ENCODE data around the gene GLOD5.
"Not testable (repeated sequence)": the region's sequence is repeated elsewhere in the genome, so short reads cannot be mapped to it uniquely, and the experiment has no call there.

Gene GLOD5

DNA sequence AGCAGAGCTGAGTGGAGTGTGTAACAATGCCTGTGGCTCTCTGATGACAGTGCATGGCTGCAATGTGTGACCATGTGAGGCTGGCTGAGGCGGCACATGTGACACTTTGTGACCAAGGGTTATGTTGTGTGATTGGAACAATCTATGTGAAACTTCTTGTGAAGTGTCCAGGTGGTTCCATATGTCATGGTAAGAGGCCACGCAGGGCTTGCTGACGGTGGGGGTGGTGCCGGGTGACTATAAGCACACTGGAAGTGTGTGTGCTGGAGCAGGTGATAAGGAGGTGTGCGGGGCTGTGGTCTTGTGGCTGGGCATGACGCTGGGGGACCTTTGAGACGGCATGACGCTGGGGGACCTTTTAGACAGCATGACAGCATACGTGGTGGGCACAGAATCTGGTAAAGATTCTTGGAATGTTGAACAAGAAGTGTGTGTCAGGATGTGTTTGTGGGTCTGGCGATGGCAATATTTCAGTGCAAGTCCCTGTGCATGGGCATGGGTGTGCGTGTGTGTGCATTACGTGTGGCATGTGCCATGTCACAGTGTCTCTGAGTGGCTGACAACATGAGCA is 32.9 kb downstream of the GLOD5 start:
- no peak for DNase-seq (ENCODE audit: low spot score)

DNA sequence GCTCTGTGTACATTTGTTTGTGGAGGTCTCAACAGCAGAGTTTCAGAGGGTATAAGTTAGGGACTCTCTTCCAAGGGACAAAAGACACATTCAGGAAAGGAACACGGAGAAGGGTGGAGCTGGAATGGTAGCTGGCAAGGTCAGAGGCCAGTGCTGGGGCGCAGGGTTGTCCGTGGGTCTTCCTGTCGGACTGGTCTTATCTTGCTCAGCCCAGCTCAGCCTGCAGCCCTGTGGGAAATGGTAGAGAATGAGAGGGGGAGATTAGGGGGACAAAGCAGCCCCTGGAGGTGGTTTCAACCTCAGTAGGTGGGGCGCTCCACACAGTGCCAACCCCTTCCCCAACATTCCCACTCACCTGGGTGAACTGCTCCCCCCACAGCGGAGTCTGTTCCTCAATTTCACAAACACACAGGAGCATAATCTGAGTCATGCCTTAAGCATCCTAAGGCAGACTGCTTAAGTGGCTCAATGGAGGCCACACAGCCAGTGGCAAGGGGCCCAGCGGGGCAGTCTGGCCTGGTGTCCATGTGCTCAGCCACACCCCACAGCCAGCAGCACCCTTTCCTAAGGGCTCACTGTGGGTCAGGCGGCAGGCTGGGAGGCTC is 33.5 kb downstream of the GLOD5 start:
- DNase-seq (ENCODE audit: low spot score): no peak

DNA sequence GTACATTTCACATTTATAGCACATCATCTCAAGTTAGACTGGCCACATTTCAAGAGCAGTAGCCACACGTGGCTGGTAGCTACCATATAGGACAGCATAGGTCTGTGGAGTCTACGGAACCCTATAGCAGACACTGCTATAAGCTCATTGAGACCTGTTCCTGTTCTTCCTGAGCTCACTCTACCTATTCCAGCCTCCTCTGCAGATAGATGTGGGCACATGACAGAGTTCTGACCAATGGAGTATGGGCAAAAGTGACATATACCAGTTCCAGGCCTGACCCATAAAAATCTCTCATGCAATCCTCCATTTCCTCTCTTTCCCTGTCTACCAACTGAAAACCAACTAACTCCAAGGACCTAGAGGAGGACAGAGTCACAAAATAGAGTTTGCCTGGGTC is 36.8 kb downstream of the GLOD5 start:
- DNase-seq (ENCODE audit: low spot score): no peak

DNA sequence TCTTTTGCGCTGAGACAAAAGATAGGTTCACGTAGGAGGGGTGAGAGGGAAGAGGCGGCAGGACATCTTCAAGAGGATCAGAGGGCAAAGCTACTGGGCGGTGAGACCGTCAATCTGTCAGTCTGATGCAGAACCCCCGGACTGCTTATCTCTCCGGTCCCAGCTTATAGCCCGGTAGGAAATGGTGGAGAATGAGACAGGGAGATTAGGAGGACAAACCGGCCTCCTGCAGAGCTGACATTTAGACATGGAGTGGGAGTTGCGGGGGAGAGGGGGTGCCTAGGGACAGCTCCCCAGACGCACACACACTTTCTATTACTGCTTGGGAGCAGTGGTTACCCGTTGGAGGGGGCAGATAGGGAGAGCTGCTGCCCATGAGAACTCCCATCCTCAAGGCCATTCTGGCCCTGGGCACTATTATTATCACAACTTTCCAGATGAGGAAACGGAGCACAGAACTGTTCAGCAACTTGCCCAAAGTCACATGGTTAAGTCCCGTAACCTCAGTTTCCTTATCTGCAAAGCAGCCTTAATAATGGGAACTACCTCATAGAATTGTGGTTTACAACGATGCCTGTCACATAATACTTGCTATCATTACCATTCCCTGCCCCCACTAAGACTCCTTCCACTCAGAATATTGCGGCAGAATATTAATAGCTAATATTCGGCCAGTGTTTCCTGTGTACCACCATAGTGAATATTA is 39.2 kb downstream of the GLOD5 start:
- peak; percentile 0 for DNase-seq (ENCODE audit: low spot score)

DNA sequence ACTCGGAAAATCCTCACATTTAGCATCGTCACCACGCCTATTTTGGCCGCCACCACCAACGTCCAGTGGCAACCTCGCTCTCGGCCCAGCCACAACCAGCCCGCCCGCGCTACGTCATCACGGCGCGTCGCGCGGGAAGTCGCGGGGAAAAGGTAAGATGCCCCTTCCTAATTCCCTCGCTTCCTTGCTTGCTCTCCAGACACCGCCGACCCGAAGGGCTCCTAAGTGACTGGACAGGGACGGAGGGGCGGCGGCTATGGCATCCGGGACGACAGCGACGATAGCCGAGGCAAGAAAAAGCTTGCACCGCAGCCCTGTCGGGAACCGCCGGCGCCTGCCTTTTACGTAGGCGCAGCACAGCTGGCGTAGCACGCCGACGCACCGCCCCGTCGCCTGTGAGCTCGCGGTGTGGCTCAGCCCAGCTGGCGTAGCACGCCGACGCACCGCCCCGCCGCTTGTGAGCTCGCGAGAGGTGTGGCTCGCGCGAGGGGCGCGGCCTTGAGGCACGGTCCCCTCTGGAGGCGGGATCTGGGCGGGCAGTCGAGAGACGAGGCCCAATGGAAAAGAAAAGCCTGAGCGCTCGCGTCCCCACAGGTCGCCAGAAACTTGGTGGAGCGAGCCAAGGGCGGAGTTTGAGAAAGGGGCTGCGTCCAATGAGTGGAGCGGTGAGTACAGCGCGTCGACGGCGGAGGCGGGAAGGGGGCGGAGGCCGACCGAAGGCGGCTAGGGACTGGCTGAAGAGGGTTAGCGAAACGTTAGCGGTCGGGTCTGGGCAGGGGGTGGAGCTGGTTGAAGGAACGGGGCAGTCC is 39.9 kb downstream of the GLOD5 start, which contains the start of gene HDAC6:
HDAC6 (plus strand) TSS at position 788 of the 809 bp plus-strand sequence. CDS start 626 bp downstream, outside the sequence.
- peak; percentile 88 for DNase-seq (ENCODE audit: low spot score)

DNA sequence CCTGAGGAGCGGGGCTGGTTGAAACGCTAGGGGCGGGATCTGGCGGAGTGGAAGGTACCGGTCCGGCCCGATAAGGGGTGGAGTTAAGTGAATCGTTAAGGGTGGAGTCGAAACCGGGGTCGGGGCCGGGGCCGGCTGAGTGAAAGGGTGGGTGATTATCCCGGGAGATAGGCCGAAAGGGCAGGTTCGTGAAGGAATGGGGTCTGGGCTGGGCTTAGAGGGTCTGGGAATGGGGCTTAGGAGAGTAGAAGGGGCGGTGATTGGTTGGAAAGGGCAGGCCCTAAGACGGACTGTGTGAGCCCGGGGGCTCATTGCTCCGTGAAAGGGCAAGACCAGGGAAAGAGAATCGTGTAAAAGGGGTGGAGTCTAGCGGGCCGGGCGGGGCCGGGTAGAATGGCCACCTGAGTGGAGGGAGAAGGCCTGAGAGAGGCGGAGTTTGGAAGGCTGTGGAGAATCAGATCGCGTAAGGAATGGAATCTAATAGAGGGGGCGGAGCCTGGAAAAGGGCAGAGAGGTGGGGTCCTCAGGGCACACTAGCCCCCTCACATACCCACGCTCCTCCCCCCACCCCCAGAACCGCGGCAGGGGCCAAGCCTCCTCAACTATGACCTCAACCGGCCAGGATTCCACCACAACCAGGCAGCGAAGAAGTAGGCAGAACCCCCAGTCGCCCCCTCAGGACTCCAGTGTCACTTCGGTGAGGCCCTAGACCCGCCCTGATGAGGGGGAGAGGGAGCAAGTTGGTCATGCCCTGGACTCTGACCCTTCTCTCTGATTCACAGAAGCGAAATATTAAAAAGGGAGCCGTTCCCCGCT is 40.8 kb downstream of the GLOD5 start:
- peak; percentile 33 for DNase-seq (ENCODE audit: low spot score)

DNA sequence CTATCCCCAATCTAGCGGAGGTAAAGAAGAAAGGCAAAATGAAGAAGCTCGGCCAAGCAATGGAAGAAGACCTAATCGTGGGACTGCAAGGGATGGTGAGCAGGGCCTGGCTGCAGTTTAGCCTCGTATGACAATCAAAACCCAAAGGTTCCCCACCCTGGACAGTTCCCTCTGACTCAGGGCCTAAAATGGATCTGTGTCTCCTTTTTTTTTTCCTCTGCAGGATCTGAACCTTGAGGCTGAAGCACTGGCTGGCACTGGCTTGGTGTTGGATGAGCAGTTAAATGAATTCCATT is 41.3 kb downstream of the GLOD5 start:
- DNase-seq (ENCODE audit: low spot score): no peak

DNA sequence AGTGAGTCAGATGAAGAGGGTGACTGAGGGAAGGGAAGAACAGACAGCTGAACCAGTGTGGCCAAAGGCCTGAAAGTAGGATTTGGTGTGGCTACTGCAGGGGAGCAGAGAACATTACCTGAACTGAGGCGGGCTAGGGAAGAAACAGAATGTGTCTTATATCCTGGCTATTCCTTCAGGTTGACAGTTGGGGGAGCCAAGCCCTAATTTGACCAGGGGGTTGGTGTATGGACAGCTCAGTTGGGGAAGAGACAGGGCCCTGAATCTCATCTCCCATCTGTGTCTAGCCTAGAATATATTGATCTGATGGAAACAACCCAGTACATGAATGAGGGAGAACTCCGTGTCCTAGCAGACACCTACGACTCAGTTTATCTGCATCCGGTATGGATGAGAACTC is 44.5 kb downstream of the GLOD5 start:
- DNase-seq (ENCODE audit: low spot score): no peak

DNA sequence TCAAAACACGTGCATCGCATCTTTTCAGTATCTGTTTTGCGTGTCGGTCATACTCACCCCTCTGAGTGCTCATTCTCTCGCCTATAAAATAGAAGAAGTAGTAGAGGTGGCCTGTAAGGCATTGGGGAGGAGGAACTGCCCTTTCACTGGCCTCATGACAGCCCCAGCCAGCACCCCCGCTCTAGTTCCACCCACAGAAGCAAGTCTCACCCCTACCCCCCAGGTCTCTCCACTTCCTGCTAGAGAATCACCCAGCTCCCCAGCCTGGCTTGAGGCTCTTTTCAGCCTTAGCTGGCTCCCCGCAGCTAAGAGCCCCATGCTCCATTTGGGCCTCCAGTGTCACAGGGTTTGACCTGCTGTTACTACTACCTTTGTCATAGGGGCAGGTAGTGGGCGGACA is 52.1 kb downstream of the GLOD5 start:
- DNase-seq (ENCODE audit: low spot score): no peak

DNA sequence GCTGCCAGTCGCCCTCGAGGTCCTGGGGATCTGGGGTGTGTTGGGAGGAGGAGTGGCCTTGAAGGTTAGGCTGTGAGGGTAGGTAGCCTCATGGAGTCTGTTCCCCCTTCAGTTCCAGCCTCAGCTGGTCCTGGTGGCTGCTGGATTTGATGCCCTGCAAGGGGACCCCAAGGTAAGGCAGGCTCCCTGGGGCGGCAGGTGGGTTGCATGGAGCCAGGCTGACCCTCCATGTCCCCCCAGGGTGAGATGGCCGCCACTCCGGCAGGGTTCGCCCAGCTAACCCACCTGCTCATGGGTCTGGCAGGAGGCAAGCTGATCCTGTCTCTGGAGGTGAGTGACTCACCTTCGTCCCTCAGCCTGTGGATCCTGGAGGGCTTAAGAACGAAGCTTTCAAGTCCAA is 53.2 kb downstream of the GLOD5 start:
- no peak for DNase-seq (ENCODE audit: low spot score)

DNA sequence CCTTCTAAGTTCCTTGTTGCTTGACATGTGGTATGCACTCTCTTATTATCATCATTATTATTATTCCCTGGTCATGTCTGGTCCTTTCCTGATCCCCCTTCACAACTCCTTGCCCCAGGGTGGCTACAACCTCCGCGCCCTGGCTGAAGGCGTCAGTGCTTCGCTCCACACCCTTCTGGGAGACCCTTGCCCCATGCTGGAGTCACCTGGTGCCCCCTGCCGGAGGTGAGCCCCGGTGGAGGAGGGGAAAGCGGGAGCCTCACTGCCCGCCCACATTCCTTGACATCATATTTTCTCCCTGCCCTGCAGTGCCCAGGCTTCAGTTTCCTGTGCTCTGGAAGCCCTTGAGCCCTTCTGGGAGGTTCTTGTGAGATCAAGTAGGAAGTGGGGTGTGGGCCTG is 53.7 kb downstream of the GLOD5 start:
- no peak for DNase-seq (ENCODE audit: low spot score)

DNA sequence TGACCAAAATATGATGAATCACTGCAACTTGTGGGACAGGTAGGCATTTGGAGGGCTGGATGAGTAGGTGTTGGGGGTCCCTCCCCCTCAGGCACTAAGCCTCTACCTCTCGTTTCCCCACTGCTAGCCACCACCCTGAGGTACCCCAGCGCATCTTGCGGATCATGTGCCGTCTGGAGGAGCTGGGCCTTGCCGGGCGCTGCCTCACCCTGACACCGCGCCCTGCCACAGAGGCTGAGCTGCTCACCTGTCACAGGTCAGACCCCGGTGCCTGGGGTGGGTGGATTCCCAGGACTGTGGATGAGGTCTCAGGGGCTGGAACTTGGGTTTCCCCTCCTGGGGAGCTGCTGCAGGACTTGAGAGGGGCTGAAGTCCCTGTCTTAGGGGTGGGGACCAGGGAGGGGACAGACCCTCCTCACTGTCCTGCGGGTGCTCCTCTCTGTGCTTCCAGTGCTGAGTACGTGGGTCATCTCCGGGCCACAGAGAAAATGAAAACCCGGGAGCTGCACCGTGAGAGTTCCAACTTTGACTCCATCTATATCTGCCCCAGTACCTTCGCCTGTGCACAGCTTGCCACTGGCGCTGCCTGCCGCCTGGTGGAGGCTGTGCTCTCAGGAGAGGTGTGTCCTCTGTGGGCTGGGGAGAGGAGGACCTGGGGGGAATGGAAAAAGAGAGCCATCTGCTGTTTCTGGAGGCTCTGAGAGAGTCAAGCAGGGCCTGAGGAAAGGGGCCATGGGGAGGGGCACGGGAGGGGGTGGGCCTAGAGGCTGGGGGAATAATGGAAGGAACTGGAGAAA is 54.7 kb downstream of the GLOD5 start:
- DNase-seq (ENCODE audit: low spot score): no peak

DNA sequence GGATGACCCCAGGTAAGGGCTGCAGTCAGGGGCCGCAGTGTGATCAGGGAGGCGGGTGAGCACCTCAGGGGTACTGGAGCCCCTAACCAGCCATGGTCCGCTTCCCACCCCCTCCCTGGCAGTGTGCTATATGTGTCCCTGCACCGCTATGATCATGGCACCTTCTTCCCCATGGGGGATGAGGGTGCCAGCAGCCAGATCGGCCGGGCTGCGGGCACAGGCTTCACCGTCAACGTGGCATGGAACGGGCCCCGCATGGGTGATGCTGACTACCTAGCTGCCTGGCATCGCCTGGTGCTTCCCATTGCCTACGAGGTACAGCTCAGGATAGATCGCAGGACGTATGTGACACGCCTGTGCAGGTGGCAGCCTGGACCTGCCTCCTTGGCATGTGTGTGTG is 56.6 kb downstream of the GLOD5 start:
- DNase-seq (ENCODE audit: low spot score): no peak

DNA sequence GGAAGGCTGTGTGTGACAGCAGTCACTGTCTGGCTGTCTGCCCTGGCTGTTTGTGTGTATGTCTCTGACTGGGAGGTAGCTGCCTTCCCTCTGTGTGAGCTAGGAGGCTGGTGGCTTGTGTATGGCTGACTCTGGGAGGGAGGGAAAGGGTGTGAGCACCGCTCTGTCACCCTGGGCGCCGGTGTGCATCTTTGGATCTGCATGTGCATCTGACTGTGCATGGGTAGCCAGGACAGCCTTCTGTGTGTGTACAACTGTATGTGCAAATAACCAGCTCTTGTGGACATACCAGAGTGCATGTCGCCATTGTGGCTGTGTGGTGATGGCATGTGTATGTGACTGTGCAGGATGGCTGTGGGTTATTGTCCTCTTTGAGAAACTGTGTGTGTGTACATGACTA is 57.3 kb downstream of the GLOD5 start:
- DNase-seq (ENCODE audit: low spot score): no peak

DNA sequence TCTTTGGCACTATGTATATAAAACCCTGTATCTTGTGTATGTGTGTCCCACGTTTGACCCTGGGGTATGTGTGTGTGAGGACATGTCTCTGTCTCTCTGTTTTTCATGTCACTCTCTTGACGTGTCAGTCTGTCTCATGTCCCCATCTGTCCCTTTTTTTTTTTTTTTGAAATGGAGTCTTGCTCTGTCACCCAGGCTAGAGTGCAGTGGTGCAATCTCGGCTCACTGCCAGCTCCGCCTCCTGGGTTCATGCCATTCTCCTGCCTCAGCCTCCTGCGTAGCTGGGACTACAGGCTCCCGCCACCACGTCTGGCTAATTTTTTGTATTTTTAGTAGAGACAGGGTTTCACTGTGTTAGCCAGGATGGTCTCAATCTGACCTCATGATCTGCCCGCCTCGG is 57.8 kb downstream of the GLOD5 start:
- DNase-seq (ENCODE audit: low spot score): not testable (repeated sequence)

DNA sequence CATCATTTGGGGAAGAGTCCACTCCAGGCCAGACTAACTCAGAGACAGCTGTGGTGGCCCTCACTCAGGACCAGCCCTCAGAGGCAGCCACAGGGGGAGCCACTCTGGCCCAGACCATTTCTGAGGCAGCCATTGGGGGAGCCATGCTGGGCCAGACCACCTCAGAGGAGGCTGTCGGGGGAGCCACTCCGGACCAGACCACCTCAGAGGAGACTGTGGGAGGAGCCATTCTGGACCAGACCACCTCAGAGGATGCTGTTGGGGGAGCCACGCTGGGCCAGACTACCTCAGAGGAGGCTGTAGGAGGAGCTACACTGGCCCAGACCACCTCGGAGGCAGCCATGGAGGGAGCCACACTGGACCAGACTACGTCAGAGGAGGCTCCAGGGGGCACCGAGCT is 61.5 kb downstream of the GLOD5 start:
- DNase-seq (ENCODE audit: low spot score): no peak
